Medulla oblongata (tissue), 1 donor: ENCODE measurements around the gene LRRK1.

Source experiments
- DNase-seq: peaks from one replicate; pipeline ENCODE4 v3.0.0-alpha.2; 2015; ENCODE audit errors: extremely low spot score

LRRK1 gene

DNA sequence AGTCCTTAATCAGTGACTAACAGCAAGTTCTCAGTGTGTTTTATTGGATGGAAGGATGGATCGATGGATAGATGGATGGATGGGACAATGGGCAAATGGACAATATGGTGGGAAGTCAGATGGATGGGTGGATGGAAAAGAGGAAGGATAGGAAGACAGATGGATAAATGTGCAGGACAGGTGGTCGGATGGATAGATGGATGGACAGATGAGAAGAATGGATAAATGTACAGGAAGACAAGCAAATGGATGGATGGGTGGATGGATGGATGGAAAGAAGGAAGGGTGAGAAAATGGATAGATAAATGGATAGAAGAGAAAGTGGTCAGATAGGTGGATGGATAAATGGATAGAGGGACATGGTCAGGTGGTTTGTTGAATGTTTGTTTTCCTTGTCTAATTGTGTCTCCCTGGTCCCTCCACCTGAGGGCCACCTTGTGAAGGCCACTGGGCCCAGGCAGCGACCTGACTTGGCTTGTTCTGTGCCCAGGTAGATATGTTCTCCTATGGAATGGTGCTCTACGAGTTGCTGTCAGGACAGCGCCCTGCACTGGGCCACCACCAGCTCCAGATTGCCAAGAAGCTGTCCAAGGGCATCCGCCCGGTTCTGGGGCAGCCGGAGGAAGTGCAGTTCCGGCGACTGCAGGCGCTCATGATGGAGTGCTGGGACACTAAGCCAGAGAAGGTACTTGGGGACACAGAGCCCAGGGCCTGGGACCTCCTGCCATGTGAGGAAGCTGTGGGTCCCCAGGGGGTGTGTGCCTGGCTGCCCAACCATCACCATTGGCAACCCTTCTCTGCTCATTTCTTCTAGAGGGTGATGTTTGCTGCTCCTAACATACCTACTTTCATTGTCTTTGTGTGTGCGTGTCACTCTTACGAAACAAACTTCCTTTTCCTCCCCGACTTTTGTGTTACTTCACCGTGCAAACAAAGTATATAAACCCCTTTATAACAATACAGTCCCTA, 137.5 kb downstream of the LRRK1 start:
- DNase-seq: no peak

- DNase-seq: no peak
Measured at GRCh38 chr15:101057841-101058407, 138.8 kb downstream of the LRRK1 start.

DNA sequence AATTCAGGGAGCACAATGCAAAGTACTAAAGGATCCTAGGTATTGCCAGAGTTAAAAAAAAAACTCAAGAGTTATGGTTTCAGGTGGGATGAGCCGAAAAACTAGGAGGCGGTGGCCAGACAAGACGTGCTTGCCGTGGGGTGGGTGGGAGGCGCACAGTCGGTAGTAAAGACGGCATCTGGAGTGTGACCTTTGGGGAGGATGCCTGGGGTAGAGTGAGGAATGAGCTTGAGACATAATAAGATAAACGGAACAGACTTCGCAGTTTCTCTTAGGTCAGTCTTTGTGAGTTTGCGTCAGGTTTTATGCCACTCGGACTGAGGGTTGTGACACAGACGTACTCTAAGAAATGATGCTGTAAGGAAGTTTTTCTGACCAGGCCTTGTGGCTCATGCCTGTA, 139.6 kb downstream of the LRRK1 start:
- DNase-seq: no peak

GRCh38 chr15:101059381-101060341, 140.5 kb downstream of the LRRK1 start:
- no peak for DNase-seq

GRCh38 chr15:101060576-101061551, 141.7 kb downstream of the LRRK1 start:
- no peak for DNase-seq

- no peak for DNase-seq
Measured at GRCh38 chr15:101062063-101062462, 142.9 kb downstream of the LRRK1 start.

GRCh38 chr15:101062471-101063171, 143.5 kb downstream of the LRRK1 start:
- no peak for DNase-seq

GRCh38 chr15:101063212-101063611, 144.1 kb downstream of the LRRK1 start:
- DNase-seq: no peak

DNA sequence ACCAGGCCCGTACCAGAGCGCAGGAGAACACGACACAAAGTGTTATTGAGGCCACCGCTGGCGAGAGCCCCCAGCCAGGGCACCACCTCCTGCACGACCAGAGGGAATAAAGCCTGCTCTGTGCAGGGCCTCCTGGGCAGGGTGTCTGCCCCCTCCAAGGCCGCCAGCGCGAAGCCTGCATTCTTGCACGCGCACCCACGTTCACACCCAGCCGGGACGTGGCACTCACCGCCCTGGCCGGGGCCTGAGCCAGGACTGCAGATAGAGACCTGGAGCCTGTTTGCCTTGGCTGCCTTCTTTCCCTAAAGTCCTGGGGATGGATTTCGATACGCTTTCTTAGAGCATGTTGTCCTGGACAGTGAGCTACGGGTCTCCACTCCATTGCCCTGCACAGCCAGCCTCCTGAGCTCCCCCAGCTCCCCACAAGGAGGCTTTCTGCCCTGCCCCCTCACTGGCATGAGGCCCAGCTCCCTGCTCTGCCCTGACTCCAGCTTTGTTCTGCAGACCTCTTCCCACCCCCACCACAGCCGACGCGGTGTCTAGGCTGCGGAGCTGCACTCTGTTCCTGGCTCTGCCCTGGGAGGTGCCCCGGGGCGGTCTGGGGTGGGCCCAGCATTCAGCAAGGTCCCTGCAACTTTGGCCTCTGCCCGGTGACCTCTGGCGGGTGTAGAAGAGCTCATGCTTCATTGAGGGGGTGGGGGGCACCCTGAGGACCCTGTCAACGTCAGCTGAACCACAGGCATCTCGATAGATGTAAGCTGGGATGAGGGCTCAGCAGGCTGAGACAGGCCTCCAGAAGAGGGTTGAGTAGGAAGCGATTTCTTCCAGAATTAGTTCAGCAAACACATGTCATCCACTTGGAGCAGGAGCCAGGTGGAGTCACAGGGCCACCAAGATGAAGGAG, 145.0 kb downstream of the LRRK1 start:
- peak; percentile 53 for DNase-seq

- DNase-seq: no peak
Measured at GRCh38 chr15:101064795-101065569, 145.8 kb downstream of the LRRK1 start.

DNA sequence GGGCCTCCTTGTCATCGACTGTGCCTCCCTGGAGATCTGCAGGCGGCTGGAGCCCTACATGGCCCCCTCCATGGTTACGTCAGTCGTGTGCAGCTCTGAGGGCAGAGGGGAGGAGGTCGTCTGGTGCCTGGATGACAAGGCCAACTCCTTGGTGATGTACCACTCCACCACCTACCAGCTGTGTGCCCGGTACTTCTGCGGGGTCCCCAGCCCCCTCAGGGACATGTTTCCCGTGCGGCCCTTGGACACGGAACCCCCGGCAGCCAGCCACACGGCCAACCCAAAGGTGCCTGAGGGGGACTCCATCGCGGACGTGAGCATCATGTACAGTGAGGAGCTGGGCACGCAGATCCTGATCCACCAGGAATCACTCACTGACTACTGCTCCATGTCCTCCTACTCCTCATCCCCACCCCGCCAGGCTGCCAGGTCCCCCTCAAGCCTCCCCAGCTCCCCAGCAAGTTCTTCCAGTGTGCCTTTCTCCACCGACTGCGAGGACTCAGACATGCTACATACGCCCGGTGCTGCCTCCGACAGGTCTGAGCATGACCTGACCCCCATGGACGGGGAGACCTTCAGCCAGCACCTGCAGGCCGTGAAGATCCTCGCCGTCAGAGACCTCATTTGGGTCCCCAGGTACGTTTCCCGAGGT, 146.5 kb downstream of the LRRK1 start:
- no peak for DNase-seq

- DNase-seq: no peak
Measured at GRCh38 chr15:101066501-101067408, 147.6 kb downstream of the LRRK1 start.

- no peak for DNase-seq
Measured at GRCh38 chr15:101067660-101068522, 148.7 kb downstream of the LRRK1 start.

DNA sequence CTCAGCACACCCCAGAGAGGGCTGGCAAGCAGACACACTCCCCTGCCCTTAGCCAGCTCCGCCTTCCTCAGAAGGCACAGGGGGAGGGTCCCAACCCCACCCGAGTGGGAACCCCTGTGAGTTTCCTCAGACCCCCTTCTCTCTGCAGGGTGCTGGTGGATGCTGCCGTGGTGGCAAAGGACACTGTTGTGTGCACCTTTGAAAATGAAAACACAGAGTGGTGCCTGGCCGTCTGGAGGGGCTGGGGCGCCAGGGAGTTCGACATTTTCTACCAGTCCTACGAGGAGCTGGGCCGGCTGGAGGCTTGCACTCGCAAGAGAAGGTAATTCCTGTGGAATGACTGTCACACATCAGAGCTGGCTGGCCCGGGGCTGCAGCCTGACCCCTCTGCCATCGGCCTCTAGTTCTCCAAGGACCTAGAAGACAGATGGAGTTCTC, 149.4 kb downstream of the LRRK1 start:
- DNase-seq: no peak

- DNase-seq: no peak
Measured at GRCh38 chr15:101068961-101069653, 149.9 kb downstream of the LRRK1 start.
